HG02938 (cell line): ENCODE data around the gene BCAT1.
"Not testable (repeated sequence)": the region's sequence is repeated elsewhere in the genome, so short reads cannot be mapped to it uniquely, and the experiment has no call there.

Experiments used
- ATAC-seq: cut with Tn5 transposase; IDR thresholded peaks from one replicate; pipeline ENCODE4 v1.9.1; 2021; ENCODE audit warnings: mild to moderate bottlenecking, moderate library complexity; ENCODE audit not compliant: unreplicated experiment

BCAT1 gene

DNA sequence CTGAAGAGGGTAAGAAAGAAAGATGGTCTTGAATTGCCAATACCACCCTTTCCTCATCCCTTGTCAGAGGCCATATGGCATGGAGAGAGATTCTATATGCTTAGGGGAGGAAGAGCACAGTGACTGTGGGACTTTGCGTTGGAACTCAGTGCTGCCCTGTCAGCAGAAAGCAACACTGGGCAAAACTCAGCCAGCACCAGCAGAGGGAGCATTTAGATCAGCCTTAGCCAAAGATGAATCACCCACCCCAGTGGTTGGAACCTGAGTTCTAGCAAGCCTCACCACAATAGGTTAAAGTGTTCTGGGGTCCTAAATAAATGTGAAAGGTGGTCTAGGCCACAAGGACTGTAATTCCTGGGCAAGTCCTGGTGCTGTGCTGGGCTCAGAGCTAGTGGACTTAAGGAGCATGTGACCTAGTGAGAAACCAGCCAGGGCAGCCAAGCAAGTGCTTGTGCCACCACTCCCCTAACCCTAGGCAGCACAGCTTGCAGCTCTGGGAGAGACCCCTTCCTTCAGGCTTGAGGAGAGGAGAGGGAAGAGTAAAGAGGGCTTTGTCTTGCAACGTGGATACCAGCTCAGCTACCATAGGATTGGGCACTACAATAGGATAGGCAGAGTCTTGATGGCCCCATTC is 11.4 kb upstream of the BCAT1 start:
- ATAC-seq, result peak; percentile 81

GRCh38 chr12:24956351-24956750 is 7.5 kb upstream of the BCAT1 start:
- not testable (repeated sequence) for ATAC-seq

- ATAC-seq, result no peak
Measured at GRCh38 chr12:24955853-24956252, 7.0 kb upstream of the BCAT1 start.

DNA sequence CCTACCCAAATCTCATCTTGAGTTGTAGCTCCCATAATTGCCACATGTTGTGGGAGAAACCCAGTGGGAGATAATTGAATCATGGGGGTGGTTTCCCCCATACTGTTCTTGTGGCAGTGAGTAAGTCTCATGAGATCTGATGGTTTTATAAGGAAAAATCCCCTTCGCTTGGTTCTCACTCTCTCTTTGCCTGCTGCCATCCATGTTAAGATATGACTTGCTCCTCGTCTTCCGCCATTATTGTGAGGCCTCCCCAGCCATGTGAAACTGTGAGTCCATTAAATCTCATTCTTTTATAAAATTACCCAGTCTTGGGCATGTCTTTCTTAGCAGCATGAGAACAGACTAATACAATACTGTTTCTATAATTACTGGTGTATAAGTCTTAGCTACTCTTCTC is 6.5 kb upstream of the BCAT1 start:
- no peak for ATAC-seq

DNA sequence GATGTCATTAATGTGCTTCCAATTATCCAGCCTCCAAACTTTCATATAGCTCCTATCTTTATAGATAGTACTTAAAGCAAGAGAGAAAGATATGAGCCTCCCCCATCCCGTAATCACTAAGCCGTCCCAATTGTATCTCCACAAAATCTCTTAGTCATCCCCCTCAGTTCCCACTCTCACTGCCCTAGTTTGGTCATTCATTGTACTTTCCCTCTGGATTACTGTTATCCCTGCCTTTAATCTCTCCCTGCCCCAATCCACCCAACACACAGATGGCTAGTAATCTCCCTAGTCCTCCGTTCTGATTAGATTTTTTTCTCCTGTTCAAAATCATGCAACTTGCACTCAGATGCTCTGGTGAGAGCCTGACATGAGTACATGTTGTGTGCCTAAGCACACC is 5.4 kb upstream of the BCAT1 start:
- ATAC-seq, result no peak

- ATAC-seq, result no peak
Measured at GRCh38 chr12:24952389-24952788, 3.5 kb upstream of the BCAT1 start.

GRCh38 chr12:24950231-24950834 is 1.4 kb upstream of the BCAT1 start:
- peak; percentile 30 for ATAC-seq

- ATAC-seq, result peak; percentile 20
Measured at GRCh38 chr12:24948420-24948756, 513 bp downstream of the BCAT1 start.

- ATAC-seq, result no peak
Measured at GRCh38 chr12:24947541-24948419, 1.1 kb downstream of the BCAT1 start.

- ATAC-seq, result no peak
Measured at GRCh38 chr12:24945845-24946244, 3.1 kb downstream of the BCAT1 start.

- ATAC-seq, result no peak
Measured at GRCh38 chr12:24945039-24945438, 3.9 kb downstream of the BCAT1 start.

- ATAC-seq, result no peak
Measured at GRCh38 chr12:24944601-24944975, 4.3 kb downstream of the BCAT1 start.

GRCh38 chr12:24943947-24944600 is 4.8 kb downstream of the BCAT1 start:
- no peak for ATAC-seq

DNA sequence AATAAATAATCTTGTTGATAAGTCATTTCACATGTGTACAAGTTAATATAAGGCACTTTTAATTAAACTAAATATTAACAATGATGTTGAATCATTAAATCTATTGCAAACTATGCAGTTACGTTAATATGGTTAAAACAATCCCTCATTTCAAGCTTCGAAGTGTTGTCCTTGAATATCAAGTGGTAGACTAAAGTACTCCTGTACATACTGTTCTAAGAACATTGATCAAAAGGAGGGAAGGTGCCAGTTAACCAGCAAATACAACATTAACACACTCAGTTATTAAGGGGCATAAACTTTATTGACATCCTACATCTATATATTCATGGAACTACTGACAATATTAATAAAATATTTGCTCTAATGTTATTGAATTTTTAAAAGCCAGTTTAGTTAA is 8.7 kb downstream of the BCAT1 start:
- no peak for ATAC-seq

DNA sequence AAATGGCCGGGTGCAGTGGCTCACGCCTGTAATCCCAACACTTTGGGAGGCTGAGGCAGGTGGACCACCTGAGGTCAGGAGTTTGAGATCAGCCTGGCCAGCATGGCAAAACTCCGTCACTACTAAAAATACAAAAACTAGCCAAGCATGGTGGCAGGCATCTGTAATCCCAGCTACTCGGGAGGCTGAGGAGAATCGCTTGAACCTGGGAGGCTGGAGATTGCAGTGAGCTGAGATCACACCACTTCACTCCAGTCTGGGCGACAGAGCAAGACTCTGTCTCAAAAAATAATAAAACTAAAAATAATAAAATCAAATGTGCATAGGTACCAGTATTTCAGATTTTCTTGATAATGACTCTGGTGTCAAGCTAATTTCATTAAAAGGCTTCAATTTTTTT is 9.3 kb downstream of the BCAT1 start:
- ATAC-seq, result not testable (repeated sequence)

DNA sequence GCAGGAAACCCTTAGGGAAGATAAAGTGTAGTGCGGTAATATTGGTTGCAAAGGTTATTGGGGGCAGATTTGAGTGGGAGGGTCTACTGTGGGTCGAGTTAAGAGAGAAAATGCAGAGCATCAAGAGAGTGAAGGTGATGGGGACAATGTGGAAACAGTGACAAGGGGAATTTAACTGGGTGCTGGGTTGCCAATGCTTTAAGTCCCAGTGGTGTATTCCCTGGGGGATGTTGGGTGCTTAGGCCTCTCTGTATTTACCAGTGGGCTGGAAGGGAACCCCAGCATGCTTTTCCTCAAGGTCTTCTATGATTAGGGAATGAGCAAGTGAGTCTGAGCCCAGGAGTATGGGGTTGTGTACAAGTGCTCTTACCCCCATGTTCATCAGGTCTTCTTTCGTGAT is 10.6 kb downstream of the BCAT1 start:
- ATAC-seq, result no peak

DNA sequence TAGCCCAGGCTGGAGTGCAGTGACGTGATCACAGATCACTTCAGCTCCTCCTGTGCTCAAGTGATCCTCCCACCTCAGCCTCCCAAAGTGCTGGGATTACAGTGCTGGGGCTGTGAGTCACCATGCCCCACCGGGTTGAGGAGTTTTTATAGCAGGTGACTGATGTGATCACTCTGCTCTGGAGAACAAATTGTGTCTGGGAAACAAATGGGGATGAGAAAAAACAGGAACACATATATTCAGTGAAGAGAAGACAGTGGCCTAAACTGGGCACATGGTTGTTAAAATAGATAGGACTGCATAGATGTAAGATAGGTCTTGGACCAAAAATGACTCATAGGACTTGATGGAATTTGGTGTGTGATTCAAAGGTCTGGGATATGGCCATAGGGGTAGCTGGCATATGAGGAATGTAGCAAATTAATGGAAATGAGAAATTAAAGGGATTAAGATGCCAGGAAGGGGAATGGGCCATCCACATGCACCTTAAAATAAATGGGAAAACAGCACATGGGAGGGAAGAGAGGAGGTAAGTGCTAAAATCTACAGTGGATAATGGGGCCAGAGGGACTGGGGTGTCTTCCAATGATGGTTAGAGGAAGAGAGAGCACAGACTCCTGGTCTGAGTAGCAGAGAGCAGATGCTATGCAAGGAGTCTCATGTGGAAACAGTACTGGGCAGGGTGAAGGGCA is 11.2 kb downstream of the BCAT1 start:
- no peak for ATAC-seq

DNA sequence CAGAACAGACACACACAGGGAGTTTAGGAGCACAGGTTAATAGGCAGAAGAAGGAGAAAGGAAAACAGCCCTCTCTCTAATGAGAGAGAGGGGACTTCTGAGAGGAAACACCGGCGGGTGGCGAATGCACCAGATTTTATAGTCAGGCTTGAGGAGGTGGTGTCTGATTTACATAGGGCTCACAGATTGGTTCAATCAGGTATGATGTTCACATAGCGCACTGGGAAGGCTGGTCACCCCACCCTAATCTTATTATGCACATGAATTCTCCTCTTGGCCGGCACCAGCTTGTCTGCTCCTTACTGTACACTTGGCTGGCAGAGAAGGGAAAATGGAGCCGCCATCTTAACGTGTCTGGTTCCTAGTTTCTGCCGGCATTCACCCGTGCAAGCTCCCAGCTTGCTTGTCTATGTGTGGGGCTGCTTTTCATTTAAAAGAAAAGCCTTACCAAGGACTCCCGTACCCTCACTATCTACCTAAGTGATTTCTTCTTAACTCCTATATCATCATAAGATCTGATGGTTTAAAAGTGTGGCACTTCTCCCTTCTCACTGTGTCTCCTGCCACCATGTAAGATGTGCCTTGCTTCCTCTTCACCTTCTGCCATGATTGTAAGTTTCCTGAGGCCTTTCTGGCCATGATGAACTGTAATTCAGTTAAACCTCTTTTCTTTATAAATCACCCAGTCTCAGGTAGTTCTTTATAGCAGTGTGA is 15.1 kb downstream of the BCAT1 start:
- ATAC-seq, result no peak

- ATAC-seq, result peak; percentile 84
Measured at GRCh38 chr12:24931666-24932405, 17.1 kb downstream of the BCAT1 start.

- ATAC-seq, result no peak
Measured at GRCh38 chr12:24929953-24930352, 18.9 kb downstream of the BCAT1 start.
